SK-N-SH (cell line): ENCODE data around the gene CEP41. TPM values are rescaled to one million over a fixed set of nuclear protein-coding genes. Genes with fewer than 3 reads are reported as not detected.

Experiments
- CTCF ChIA-PET: fragments of 300-600, 350-600 bp; formaldehyde crosslinking; extraction: SDS; loops from one replicate; lab custom pipeline; 2021; lab: Yijun Ruan, JAX
- POLR2A ChIA-PET: fragments of 350-600 bp; sonication (Branson Sonifier 250); formaldehyde crosslinking; extraction: SDS; loops from one replicate; lab custom pipeline; 2020; ENCODE audit warnings: antibody characterized with exemption, inconsistent platforms; lab: Yijun Ruan, JAX
- DNase-seq: peaks from one replicate; pipeline ENCODE4 v3.0.0; 2012
- H2AFZ ChIP-seq: fragments of 200-600 bp; sonication (generic); 2 replicates; pipeline ENCODE4 v1.8.1; 2016; ENCODE audit warnings: antibody characterized with exemption, mild to moderate bottlenecking, low read depth
- H3F3A ChIP-seq: fragments of 200-600 bp; sonication (generic); replicated peaks from 2 replicates; pipeline ENCODE3; 2016; ENCODE audit warnings: antibody characterized with exemption, mild to moderate bottlenecking; ENCODE audit not compliant: insufficient read depth
- H3K27ac ChIP-seq, 2 experiments: fragments of 200-500 bp in 1 of 2; fragments of 200-600 bp in 1 of 2; sonication (Bioruptor generic) in 1 of 2; sonication (generic), shearing (Covaris generic) in 1 of 2; 2 replicates each; pipeline versions ENCODE4 v1.5.1 to v1.6.1; 2014 to 2016; ENCODE audit warnings: low read depth in 2 of 2, inconsistent platforms in 1 of 2, low read length in 1 of 2, mild to moderate bottlenecking in 1 of 2, mixed read lengths in 1 of 2
- H3K27me3 ChIP-seq: fragments of 200-600 bp; sonication (generic), shearing (Covaris generic); 2 replicates; pipeline ENCODE4 v1.6.1; 2016; ENCODE audit warnings: mixed run types; ENCODE audit not compliant: insufficient read depth
- H3K36me3 ChIP-seq, 2 experiments: fragments of 200-500 bp in 1 of 2; fragments of 200-600 bp in 1 of 2; sonication (Bioruptor generic) in 1 of 2; sonication (generic) in 1 of 2; replicated peaks in 1 of 2; 2 replicates each; pipeline versions ENCODE3 to v1.5.1; 2014 to 2016; ENCODE audit warnings: low read length in 1 of 2, mild to moderate bottlenecking in 1 of 2; ENCODE audit not compliant: insufficient read depth in 2 of 2, control insufficient read depth in 1 of 2
- H3K4me1 ChIP-seq, 2 experiments: fragments of 200-500 bp in 1 of 2; fragments of 200-600 bp in 1 of 2; sonication (Bioruptor generic) in 1 of 2; sonication (generic), shearing (Covaris generic) in 1 of 2; 2 replicates each; pipeline versions ENCODE4 v1.5.1 to v1.6.1; 2014 to 2016; ENCODE audit warnings: low read depth in 1 of 2, low read length in 1 of 2, mixed run types in 1 of 2; ENCODE audit not compliant: insufficient read depth in 2 of 2, control insufficient read depth in 1 of 2
- H3K4me2 ChIP-seq: fragments of 200-600 bp; sonication (generic), shearing (Covaris generic); 2 replicates; pipeline ENCODE4 v1.6.1; 2017; ENCODE audit warnings: mixed run types
- H3K4me3 ChIP-seq, 2 experiments: fragments of 200-500 bp in 1 of 2; fragments of 200-600 bp in 1 of 2; sonication (Bioruptor generic) in 1 of 2; sonication (generic), shearing (Covaris generic) in 1 of 2; 2 replicates each; pipeline versions ENCODE4 v1.5.1 to v1.8.1; 2014 to 2016; ENCODE audit warnings: low read depth in 2 of 2, inconsistent platforms in 1 of 2, low read length in 1 of 2, mild to moderate bottlenecking in 1 of 2, mixed read lengths in 1 of 2, moderate library complexity in 1 of 2
- H3K79me2 ChIP-seq: fragments of 200-600 bp; sonication (generic); 2 replicates; pipeline ENCODE4 v1.8.1; 2017; ENCODE audit warnings: mild to moderate bottlenecking; ENCODE audit not compliant: insufficient read depth
- H3K9ac ChIP-seq: fragments of 200-600 bp; sonication (generic); 2 replicates; pipeline ENCODE4 v1.6.1; 2017; ENCODE audit warnings: mixed run types
- H3K9me2 ChIP-seq: fragments of 200-600 bp; sonication (generic); 2 replicates; pipeline ENCODE4 v1.6.1; 2017; ENCODE audit warnings: mixed run types
- H3K9me3 ChIP-seq: fragments of 200-600 bp; sonication (generic); 2 replicates; pipeline ENCODE4 v1.6.1; 2017; ENCODE audit warnings: mixed run types, mild to moderate bottlenecking, moderate library complexity
- H4K20me1 ChIP-seq: fragments of 200-600 bp; sonication (generic); 2 replicates; pipeline ENCODE4 v1.6.1; 2017; ENCODE audit warnings: mild to moderate bottlenecking, mixed run types; ENCODE audit not compliant: insufficient read depth
- ELF1 ChIP-seq: IDR thresholded peaks from 2 replicates; pipeline ENCODE4 v1.4.0; 2012
- EZH2phosphoT487 ChIP-seq: fragments of 200-600 bp; sonication (generic); IDR thresholded peaks from 2 replicates; pipeline ENCODE4 v1.6.1; 2017; ENCODE audit warnings: low read depth, mixed run types, mild to moderate bottlenecking, antibody characterized with exemption, moderate library complexity, borderline replicate concordance
- MEF2A ChIP-seq: IDR thresholded peaks from 2 replicates; pipeline ENCODE4 v1.4.0; 2012; ENCODE audit warnings: low read depth, borderline replicate concordance
- TCF12 ChIP-seq: IDR thresholded peaks from 2 replicates; pipeline ENCODE4 v1.4.0; 2012
- WGBS: methylation state at CpG from one replicate; pipeline ENCODE4 v1.1.6; 2017; ENCODE audit warnings: low lambda C conversion rate; 5-methylcytosine and 5-hydroxymethylcytosine counted together
- polyA plus RNA-seq, 3 experiments: library from polyadenylated mRNA; depleted of rRNA; stranded (reverse); fragments of >200 nt; gene quantifications; 2 replicates each; pipeline ENCODE4 v1.2.3, GENCODE V29; 2012
- TF ChIP-seq, protein P1 (sequence below): IDR thresholded peaks from 2 replicates; pipeline ENCODE4 v1.4.0; 2012; ENCODE audit warnings: low read depth, borderline replicate concordance
- TF ChIP-seq, protein P2 (sequence below): IDR thresholded peaks from 2 replicates; pipeline ENCODE4 v1.6.1; 2012; ENCODE audit warnings: mild to moderate bottlenecking, low read depth, low read length, moderate library complexity
- TF ChIP-seq, protein P3 (sequence below): fragments of 200-600 bp; sonication (generic); IDR thresholded peaks from 2 replicates; pipeline ENCODE4 v1.6.1; 2017; ENCODE audit warnings: antibody characterized with exemption, mild to moderate bottlenecking, moderate library complexity

The CEP41 gene
- polyA plus RNA-seq, 1 of the 3 experiments (the other 2 are of a cell fraction), result 20.9 TPM

DNA sequence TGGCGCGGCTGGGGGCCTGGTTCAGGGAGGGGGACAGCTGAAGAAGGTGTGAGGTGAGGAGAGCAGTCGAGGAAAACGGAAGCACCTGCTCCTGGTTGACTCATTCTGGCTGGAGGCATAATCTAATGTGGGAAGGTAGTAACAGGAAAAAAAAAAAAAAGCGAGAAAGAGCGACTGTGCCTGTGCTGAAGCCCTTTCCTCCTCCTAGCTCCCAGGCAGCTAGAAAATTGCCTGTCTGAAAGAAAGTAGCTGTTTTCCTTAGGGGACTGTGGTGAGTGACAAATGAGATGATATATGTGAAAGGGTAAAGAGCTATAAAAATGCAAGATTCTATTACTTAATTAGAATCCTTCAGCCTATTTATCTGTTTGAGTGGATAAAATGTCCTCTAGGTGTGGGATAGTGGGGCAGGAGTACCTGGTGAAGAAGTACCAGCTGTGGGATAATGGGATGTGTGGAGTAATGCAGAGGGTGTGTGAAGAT lies 46.2 kb upstream of the CEP41 start:
- Histone ChIP-seq H3K79me2 (no peaks in the 10 kb centered on the region), H3K9ac (no peak overlapping the region), H3K4me2 (no peak overlapping the region), H3K36me3 (no peaks in the 10 kb centered on the region), H3K9me2 (no peaks in the 10 kb centered on the region), H3K9me3 (no peaks in the 10 kb centered on the region), H3F3A (peaks cover 23% of the 10 kb centered on the region), H3K27me3 (no peaks in the 10 kb centered on the region), H4K20me1 (no peaks in the 10 kb centered on the region), H3K4me3 (no peak overlapping the region), H3K27ac (no peak overlapping the region), H2AFZ (no peak overlapping the region), H3K4me1 (peaks cover 0 to 17% of the 10 kb centered on the region in 2 experiments)
- peak; percentile 30 for DNase-seq
- ChIA-PET POLR2A (no interaction called here), CTCF (interaction anchor here (0.6 to 1.4 kb wide), 2 partner anchors 209 to 844 kb away, joined by 3 read pairs; no protein-coding TSS in a partner anchor)
- 86% methylated on average over 6 of the region's 6 CpGs for WGBS
- TF ChIP-seq ELF1, result no peak
- TF ChIP-seq, protein P1, sequence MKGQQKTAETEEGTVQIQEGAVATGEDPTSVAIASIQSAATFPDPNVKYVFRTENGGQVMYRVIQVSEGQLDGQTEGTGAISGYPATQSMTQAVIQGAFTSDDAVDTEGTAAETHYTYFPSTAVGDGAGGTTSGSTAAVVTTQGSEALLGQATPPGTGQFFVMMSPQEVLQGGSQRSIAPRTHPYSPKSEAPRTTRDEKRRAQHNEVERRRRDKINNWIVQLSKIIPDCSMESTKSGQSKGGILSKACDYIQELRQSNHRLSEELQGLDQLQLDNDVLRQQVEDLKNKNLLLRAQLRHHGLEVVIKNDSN, result no peak
- no peak for TF ChIP-seq MEF2A
- TF ChIP-seq, protein P2, sequence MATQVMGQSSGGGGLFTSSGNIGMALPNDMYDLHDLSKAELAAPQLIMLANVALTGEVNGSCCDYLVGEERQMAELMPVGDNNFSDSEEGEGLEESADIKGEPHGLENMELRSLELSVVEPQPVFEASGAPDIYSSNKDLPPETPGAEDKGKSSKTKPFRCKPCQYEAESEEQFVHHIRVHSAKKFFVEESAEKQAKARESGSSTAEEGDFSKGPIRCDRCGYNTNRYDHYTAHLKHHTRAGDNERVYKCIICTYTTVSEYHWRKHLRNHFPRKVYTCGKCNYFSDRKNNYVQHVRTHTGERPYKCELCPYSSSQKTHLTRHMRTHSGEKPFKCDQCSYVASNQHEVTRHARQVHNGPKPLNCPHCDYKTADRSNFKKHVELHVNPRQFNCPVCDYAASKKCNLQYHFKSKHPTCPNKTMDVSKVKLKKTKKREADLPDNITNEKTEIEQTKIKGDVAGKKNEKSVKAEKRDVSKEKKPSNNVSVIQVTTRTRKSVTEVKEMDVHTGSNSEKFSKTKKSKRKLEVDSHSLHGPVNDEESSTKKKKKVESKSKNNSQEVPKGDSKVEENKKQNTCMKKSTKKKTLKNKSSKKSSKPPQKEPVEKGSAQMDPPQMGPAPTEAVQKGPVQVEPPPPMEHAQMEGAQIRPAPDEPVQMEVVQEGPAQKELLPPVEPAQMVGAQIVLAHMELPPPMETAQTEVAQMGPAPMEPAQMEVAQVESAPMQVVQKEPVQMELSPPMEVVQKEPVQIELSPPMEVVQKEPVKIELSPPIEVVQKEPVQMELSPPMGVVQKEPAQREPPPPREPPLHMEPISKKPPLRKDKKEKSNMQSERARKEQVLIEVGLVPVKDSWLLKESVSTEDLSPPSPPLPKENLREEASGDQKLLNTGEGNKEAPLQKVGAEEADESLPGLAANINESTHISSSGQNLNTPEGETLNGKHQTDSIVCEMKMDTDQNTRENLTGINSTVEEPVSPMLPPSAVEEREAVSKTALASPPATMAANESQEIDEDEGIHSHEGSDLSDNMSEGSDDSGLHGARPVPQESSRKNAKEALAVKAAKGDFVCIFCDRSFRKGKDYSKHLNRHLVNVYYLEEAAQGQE, result no peak
- no peak for TF ChIP-seq EZH2phosphoT487

DNA sequence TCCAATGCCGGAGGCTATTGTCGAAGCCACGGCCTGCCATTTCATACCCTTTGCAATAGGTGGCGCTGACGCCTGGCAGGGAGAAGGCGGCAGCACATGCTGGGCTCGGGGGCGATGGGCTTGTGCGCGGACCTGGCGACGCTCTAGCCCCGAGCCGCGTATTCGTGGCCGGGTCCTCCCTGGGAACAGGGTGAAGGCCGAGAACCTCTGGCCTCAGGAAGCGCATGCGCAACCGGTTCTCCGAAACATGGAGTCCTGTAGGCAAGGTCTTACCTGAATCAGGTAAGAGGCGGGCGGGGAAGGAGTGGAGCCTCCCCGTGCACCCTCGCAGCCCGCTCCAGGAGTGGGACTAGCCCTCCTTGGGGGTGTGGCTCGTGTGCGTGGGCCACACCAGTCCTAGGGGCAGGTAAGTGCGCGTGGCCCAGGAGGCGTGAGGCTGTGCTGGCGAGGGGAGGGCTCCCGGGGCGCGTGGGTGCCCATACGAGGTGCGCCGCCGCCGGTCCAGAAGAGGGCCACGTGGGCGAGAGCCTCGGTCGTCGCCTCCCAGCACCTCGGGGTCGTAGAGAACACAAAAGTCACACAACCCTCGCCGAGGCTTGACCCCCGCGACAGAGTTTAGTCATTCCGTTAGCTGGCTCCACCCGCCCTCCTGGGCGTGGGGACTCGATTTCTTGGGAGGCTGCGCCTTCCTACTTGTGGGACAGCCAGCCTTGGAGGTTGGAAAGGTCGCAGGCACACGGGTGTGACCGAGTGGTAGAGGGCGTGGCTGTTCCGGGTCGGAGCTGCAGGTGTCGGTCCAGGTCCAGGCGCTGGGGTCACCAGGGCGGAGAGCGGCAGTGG lies 45.5 kb upstream of the CEP41 start:
- no peak overlapping the region for H3K27ac ChIP-seq
- no peaks in the 10 kb centered on the region for H3K27me3 ChIP-seq
- no peak for TF ChIP-seq TCF12
- TF ChIP-seq, protein P3, sequence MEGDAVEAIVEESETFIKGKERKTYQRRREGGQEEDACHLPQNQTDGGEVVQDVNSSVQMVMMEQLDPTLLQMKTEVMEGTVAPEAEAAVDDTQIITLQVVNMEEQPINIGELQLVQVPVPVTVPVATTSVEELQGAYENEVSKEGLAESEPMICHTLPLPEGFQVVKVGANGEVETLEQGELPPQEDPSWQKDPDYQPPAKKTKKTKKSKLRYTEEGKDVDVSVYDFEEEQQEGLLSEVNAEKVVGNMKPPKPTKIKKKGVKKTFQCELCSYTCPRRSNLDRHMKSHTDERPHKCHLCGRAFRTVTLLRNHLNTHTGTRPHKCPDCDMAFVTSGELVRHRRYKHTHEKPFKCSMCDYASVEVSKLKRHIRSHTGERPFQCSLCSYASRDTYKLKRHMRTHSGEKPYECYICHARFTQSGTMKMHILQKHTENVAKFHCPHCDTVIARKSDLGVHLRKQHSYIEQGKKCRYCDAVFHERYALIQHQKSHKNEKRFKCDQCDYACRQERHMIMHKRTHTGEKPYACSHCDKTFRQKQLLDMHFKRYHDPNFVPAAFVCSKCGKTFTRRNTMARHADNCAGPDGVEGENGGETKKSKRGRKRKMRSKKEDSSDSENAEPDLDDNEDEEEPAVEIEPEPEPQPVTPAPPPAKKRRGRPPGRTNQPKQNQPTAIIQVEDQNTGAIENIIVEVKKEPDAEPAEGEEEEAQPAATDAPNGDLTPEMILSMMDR, result peak; percentile 38
- TF ChIP-seq, all 33 proteins: peak for 1
- Histone ChIP-seq H3K4me3 (no peak overlapping the region; a peak in 1 of 4 replicates), H3K4me2 (no peak overlapping the region), H3K9me3 (no peaks in the 10 kb centered on the region), H2AFZ (no peak overlapping the region), H3K36me3 (no peaks in the 10 kb centered on the region), H3K9me2 (no peaks in the 10 kb centered on the region), H3K9ac (no peak overlapping the region), H3K79me2 (no peaks in the 10 kb centered on the region), H4K20me1 (no peaks in the 10 kb centered on the region), H3K4me1 (peaks cover 3 to 17% of the 10 kb centered on the region in 2 experiments), H3F3A (peaks cover 23% of the 10 kb centered on the region)
- peak; percentile 36 for DNase-seq
- ChIA-PET CTCF (interaction anchor here (0.6 to 1.4 kb wide), 2 partner anchors 209 to 843 kb away, joined by 3 read pairs; no protein-coding TSS in a partner anchor), POLR2A (no interaction called here)
- WGBS, result 82% methylated on average over 67 of the region's 67 CpGs
